Skin epidermis (tissue), 12 donors: ENCODE measurements around the gene KIAA1614.

Source experiments
- H3K27ac ChIP-seq, 21 experiments: fragments of 200-600 bp; sonication (generic) in 11 of 21; one replicate each; pipeline ENCODE4 v1.5.0; 2020; ENCODE audit warnings: mild to moderate bottlenecking in 3 of 21, inconsistent platforms in 2 of 21, moderate library complexity in 2 of 21
- H3K4me3 ChIP-seq, 7 experiments: fragments of 200-600 bp; sonication (generic) in 2 of 7; one replicate each; pipeline ENCODE4 v1.5.0; 2020; ENCODE audit warnings: inconsistent platforms in 2 of 7, mild to moderate bottlenecking in 2 of 7, moderate library complexity in 1 of 7

KIAA1614 gene

GRCh38 chr1:180975551-180975950 lies 62.9 kb downstream of the KIAA1614 start:
- H3K27ac ChIP-seq: peak overlapping the region in 1 of 21 experiments; percentile 38
- H3K4me3 ChIP-seq: no peak overlapping the region

- Histone ChIP-seq H3K4me3 (no peak overlapping the region), H3K27ac (no peak overlapping the region)
Measured at GRCh38 chr1:180976191-180976590, 63.5 kb downstream of the KIAA1614 start.

GRCh38 chr1:180976732-180977357 lies 64.1 kb downstream of the KIAA1614 start:
- no peak overlapping the region for H3K4me3 ChIP-seq
- peak overlapping the region in 1 of 21 experiments; percentile 29 for H3K27ac ChIP-seq

- peak overlapping the region in 1 of 21 experiments; percentile 36 for H3K27ac ChIP-seq
Measured at GRCh38 chr1:180981596-180982387, 69.1 kb downstream of the KIAA1614 start.

GRCh38 chr1:180982422-180982821 lies 69.7 kb downstream of the KIAA1614 start:
- H3K27ac ChIP-seq: peak overlapping the region in 1 of 21 experiments; percentile 36
- no peak overlapping the region for H3K4me3 ChIP-seq

More at GRCh38 chr1:180981596-180982387, 69.1 kb downstream of the KIAA1614 start:
- H3K4me3 ChIP-seq: no peak overlapping the region

- peak overlapping the region in 1 of 21 experiments; percentile 7 for H3K27ac ChIP-seq
- H3K4me3 ChIP-seq: no peak overlapping the region
Measured at GRCh38 chr1:180988253-180988752, 75.6 kb downstream of the KIAA1614 start.

GRCh38 chr1:180994262-180994661 lies 81.6 kb downstream of the KIAA1614 start:
- H3K4me3 ChIP-seq: no peak overlapping the region
- no peak overlapping the region for H3K27ac ChIP-seq

GRCh38 chr1:180997843-180998504 lies 85.3 kb downstream of the KIAA1614 start:
- no peak overlapping the region for H3K4me3 ChIP-seq
- H3K27ac ChIP-seq: no peak overlapping the region
